ENCODE data around the gene HTR1E. TPM values are rescaled to one million over a fixed set of nuclear protein-coding genes. Genes with fewer than 3 reads are reported as not detected.

HTR1E gene
- total and polyA plus RNA-seq, 8 donors, result 0.18 to 4.1 (median 0.68) TPM; not detected in 3

DNA sequence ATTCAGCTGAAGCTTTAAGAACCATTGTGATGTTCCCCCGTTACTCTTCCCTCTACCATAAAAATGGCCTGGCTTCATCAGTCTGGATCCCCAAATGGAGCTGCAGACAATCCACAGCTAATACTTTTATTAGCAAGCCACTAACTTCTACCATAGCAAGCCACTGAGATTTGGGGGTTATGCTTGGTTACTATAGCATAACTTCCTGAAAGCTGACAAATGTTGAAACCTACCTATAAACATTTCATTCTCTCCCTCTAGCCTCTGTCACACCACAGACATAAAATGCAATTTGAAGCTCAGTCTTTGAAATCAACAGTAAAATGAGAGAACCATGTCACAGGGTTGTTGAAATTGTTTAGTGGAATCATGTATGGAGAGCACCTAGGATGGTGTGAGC, 3.0 kb upstream of the HTR1E start:
- Histone ChIP-seq H3K4me1 (peaks cover 0 to 25% (median 15%) of the 10 kb centered on the region in 4 donors), H3K27me3 (peaks cover 0 to 30% (median 13%) of the 10 kb centered on the region in 3 donors), H3K36me3 (no peaks in the 10 kb centered on the region), H3K9me3 (no peaks in the 10 kb centered on the region), H3K27ac (no peak overlapping the region), H3K4me3 (no peak overlapping the region)
- TF ChIP-seq, protein P1, sequence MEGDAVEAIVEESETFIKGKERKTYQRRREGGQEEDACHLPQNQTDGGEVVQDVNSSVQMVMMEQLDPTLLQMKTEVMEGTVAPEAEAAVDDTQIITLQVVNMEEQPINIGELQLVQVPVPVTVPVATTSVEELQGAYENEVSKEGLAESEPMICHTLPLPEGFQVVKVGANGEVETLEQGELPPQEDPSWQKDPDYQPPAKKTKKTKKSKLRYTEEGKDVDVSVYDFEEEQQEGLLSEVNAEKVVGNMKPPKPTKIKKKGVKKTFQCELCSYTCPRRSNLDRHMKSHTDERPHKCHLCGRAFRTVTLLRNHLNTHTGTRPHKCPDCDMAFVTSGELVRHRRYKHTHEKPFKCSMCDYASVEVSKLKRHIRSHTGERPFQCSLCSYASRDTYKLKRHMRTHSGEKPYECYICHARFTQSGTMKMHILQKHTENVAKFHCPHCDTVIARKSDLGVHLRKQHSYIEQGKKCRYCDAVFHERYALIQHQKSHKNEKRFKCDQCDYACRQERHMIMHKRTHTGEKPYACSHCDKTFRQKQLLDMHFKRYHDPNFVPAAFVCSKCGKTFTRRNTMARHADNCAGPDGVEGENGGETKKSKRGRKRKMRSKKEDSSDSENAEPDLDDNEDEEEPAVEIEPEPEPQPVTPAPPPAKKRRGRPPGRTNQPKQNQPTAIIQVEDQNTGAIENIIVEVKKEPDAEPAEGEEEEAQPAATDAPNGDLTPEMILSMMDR (IDR thresholded peaks at IDR 0.05), result no peak
- DNase-seq, result no peak
- intact Hi-C loops (cut with DNase I; ENCODE audit: low total_unique reads), result no loop called here
- WGBS, 5 donors, result 73 to 87% (median 83%) methylated on average over 1 of the region's 1 CpG

GRCh38 chr6:86936834-86937218, 502 bp upstream of the HTR1E start:
- Histone ChIP-seq H3K4me1 (peaks cover 0 to 24% (median 15%) of the 10 kb centered on the region in 4 donors), H3K9me3 (no peaks in the 10 kb centered on the region), H3K27ac (peak overlapping the region; percentile 69 to 72 (median 71)), H3K27me3 (peaks cover 0 to 30% (median 13%) of the 10 kb centered on the region in 3 donors), H3K4me3 (peak overlapping the region; percentile 46 to 53 (median 51)), H3K36me3 (no peaks in the 10 kb centered on the region)
- no peak for DNase-seq
- no peak for TF ChIP-seq POLR2AphosphoS5 (IDR thresholded peaks at IDR 0.05)
- TF ChIP-seq, protein P1 (IDR thresholded peaks at IDR 0.05), result peak in 1 of 7 experiments; percentile 44
- intact Hi-C loops (cut with DNase I; ENCODE audit: low total_unique reads), result no loop called here
- WGBS, 5 donors, result 3 to 7% (median 3%) methylated on average over 12 of the region's 12 CpGs

DNA sequence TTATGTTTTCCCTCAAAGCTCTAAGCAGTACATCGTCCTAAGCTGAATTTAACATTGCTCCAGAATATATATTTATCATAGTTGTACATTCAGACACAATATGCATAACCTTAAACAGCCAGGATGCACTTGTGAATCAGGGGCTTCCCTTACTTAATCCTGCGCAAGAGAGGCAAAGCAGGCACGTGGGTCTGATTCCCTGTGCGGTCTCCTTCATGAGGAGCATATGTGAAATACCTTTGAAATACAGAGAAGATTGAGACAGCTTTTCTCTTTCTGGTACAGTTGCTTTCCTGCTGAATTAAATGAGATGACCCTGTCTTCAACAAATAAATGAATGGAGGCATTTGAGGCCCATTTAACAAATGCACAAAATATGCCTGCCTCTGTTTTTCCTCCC, 1.5 kb downstream of the HTR1E start:
- Histone ChIP-seq H3K4me3 (peak overlapping the region in 2 of 4 donors; percentile 53), H3K4me1 (peaks cover 0 to 24% (median 15%) of the 10 kb centered on the region in 4 donors), H3K36me3 (no peaks in the 10 kb centered on the region), H3K9me3 (no peaks in the 10 kb centered on the region), H3K27ac (peak overlapping the region in 1 of 5 donors; percentile 71), H3K27me3 (peaks cover 0 to 30% (median 13%) of the 10 kb centered on the region in 3 donors)
- 63 to 81% (median 72%) methylated on average over 4 of the region's 4 CpGs for WGBS, 5 donors
- no peak for TF ChIP-seq POLR2A (IDR thresholded peaks at IDR 0.05)
- no peak for TF ChIP-seq EP300 (IDR thresholded peaks at IDR 0.05)
- TF ChIP-seq POLR2AphosphoS5 (IDR thresholded peaks at IDR 0.05), result no peak
- TF ChIP-seq, protein P1 (IDR thresholded peaks at IDR 0.05), result no peak
- intact Hi-C loops (cut with DNase I; ENCODE audit: low total_unique reads), result no loop called here
- DNase-seq, result no peak

- H3K9me3 ChIP-seq, result no peaks in the 10 kb centered on the region
- WGBS, 5 donors, result 68 to 96% (median 87%) methylated on average over 1 of the region's 1 CpG
- DNase-seq, result no peak
- intact Hi-C loops (cut with DNase I; ENCODE audit: low total_unique reads), result no loop called here
- TF ChIP-seq EP300 (IDR thresholded peaks at IDR 0.05), result no peak
- TF ChIP-seq, protein P1 (IDR thresholded peaks at IDR 0.05), result no peak
- no peak for TF ChIP-seq POLR2A (IDR thresholded peaks at IDR 0.05)
- no peak for TF ChIP-seq POLR2AphosphoS5 (IDR thresholded peaks at IDR 0.05)
- peaks cover 0 to 20% (median 14%) of the 10 kb centered on the region in 4 donors for H3K4me1 ChIP-seq
- H3K36me3 ChIP-seq, result no peaks in the 10 kb centered on the region
- H3K27ac ChIP-seq, result no peak overlapping the region
- peaks cover 0 to 25% (median 13%) of the 10 kb centered on the region in 3 donors for H3K27me3 ChIP-seq
- no peak overlapping the region for H3K4me3 ChIP-seq
Measured at GRCh38 chr6:86941461-86941860, 4.1 kb downstream of the HTR1E start.

Measured in stomach (tissue), 9 donors.